ENCODE measurements around the gene MDFI. TPM values are rescaled to one million over a fixed set of nuclear protein-coding genes. Genes with fewer than 3 reads are reported as not detected.

MDFI gene
- polyA plus RNA-seq, 1 donor: 57.0 TPM

DNA sequence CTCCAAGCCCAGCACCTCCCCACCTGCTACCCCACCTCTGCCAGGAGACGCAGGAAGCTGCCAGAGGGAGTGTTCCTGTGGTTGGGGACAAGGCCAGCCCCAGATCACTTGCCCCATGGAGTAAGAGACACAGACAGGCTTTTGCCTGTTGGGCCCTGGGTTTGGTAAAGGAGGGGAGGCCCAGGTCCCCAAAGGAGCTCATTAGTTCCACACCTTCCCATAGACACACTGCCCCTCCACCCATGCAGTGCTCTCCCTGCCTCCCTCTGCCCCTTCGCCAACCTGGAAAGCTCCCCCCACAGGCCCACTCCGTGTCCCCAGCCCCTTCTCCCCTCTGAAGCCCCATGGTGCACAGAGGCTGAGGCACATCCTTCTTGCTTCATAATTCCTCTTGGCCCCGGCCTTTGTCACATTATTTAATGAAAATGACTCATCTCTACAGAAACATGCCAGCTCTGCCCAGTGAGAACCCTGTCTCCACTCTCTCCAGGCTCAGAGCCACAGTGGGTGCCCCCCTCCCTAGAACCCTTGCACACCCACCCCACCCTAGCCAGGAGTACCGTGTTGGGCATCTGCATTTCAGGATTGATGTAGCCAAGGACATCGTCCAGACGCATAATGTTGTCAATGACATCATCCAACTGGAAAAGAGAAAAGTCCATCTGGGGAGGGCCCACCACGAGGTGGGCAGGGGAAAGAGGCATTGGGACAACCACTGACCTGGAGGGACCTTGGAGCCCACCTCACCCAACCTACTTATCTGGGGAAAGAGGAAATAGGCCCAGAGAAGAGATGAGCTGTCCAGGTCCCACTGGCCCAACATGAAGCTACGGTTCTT lies 51.1 kb downstream of the MDFI start:
- no peak for DNase-seq

DNA sequence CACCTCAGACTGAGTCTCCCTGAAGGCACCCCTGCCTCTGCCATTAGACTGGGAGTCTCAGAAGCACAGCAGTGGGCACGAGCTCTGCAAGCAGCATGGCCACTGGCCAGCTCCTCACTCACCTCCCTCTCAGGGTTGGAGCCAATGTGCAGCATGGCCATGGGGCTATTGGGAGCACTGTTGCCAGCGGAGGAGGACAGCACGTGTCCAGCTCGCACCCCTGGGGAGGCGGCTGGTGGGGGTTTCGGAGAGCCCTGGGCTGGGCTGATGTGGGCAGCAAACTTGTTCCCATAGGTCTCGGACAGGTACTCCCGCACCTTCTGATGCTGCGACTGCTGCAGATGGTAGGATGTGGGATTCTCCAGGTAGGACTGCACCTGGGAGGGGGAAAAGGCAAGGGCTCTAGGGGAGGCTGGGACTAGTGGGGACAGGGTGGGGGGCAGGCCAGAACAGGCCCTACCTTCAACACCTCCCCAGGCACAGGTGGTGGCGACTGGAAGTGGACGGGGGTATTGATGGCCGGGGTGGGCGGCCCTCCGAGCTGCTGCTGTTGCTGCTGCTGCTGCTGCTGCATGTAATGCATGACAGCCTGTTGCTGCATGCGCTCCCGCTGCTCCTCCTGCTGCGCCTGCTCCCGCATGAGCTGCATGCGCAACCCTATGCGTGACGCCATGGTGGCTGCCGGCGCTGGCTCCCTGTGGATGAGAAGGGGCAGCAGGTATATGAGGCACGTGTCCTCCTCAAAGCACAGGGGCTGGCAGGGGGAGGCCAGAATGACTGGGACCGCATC lies 52.5 kb downstream of the MDFI start:
- no peak for DNase-seq

DNA sequence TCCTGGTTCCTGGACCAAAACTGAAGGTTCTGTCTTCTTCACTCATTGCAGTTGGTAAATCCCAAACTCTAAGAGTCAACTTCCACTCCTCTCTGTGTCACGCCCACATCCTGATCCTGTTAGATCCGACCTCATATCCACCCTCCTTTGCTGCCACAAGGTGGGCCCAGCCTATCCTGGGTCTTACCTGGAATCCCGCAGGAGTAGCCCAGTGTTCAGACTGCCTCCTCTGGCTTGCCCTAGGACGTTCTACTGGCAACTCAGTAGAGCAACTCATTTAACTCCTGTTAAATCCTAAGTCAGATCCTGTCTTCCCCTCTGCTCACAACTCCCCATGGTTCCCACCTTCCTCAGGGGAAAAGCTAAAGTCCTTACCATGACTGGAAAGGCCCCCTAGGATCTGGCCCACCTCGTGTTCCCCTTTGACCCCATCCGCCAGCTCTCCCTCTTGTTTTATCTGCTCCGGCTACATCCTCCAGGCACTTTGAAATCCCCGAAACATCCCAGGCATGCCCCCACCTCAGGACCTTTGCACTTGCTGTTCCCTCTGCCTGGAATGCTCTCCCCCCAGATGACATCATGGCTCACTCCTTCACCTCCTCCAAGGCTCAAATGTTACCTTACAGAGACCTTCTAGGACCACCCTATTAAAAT lies 53.3 kb downstream of the MDFI start:
- no peak for DNase-seq

DNA sequence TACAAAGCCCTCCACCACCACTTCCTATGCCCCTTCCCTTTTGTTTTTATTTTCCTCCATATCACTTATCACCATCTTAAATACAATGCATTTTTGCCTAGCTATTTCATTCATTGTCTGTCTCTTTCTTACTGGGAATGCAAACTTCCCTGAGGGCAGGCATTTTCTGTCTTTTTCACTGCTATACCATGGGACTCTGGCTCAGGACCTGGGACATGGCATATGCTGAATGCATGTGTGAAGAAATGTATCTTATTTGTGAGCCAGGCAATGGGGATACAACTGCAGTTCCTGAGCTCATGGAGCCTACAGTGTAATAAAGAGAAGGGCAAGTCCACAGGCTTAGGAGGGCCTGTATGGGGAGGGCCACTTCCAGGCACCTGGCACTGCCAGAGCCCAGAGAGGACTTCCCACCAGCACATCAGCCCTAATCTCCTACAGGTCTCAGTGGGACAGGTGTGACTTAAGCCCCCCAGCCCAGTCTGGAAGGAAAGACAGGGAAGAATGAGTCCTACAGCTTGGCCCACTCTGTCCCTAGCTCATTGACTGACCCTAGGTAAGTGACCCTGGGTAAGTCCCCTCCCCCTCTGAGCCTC lies 53.9 kb downstream of the MDFI start:
- no peak for DNase-seq

DNA sequence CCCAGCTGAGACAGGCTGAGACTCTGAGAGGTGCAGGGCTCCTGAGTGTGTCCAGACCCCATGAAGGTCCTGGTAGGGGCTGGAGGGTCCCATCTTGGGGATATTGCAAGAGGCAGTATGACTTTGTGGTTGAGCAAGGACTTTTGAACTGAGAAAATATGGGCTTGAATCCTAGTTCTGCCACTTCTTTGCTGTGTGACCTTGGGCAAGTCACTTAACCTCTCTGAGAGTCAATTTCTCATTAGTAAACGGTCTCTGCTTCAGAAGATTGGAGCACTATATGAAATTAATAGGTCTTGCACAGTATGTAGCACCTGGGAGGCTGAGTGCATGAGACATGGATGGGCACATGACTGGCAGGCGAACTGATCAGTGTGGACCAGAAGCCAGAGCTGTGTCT lies 54.5 kb downstream of the MDFI start:
- no peak for DNase-seq

DNA sequence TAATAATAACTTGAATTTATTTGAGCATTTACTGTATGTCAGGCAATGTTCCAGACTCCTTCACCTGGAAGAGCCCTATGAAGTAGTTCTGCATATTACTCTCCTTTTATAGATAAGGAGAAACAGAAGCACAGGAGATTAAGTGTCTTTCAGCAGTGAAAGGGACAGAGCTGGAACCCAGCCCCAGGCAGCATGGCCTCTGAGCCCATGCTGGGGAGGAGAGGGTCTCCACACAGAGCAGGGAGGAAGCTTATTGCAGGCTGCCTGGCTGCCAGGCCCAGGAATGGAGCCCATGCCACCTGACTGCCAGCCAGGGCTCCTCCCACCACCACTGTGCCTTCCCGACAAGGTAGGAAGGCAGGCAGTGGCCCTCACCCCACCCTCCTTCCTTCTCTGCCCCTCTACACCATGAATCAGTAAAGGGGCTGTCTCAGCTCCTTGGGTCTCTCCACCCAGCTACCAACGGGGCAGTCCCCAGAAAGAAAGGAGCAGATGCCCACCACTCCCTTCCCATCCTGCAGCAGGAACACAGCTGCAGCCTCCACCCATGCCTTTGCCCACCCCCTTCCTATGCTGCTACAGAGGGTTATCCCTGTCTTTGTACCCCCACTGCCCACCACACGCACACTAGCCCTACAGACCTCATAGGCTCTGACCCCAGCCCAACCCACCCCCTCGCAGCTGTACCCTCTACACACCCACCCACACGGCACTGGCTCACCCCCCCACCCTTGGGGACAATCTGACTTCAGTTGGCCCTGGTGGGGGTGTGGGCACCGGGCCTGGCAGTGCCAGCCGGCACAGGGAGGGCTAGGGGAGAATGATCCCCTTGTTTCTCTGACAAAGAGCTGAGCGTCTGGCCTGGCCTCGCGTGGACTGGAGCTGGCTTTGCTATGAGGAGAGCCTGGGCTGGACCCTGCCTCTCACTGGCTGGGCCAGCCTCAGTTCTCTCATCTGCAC lies 55.3 kb downstream of the MDFI start:
- DNase-seq: no peak

DNA sequence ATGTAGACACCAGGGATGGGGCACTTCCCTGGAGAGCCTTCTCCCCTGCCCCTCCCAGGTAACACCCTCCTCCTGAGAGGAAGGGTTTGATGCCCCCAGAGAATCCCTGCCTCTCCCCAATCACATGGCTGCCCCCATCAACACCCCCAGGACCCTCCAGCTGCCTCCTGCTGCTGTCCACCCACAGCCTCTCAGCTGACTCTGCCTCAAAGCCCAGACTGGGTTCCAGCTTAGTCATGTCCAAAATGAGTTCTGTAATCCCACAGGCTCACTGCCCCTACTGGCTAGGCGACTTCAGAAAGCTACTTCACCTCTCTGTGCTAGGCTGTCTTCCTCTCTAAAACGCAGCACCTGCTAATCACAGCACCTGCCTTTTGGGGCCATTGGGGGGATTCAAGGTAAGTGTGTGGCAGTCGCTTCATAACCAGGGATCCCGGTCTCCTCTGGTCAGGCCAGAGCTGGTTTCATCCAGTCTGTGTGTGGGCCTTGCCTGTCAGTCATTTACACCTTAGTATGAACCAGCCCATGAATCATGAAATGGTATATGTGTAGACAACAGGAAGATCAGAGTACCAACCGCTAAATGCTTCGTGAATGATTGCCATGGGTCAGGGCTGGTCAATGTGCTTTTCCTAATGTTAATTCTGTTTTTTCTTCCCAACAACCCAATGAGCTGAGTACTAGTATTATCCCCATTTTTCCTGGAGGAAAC lies 56.7 kb downstream of the MDFI start:
- DNase-seq: no peak

DNA sequence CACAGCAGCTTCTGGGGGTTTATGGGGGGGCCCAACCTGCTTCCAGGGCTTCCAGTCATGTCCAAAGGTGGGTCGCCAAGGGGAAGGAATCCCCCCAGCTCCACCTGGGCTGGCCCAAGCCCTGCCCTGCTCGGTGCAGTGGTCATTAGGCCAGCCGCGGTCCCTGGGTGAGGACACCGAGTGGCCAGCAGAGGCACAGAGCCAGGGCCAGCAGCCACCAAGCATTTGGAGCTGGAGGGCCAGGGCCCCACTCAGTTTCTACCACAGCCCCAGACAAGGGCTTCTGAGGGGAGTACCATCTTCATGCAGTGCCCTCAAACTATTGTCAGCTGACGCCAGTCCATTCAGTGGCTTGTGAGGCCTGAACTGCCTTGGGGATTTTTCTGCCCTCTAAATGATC lies 57.6 kb downstream of the MDFI start:
- no peak for DNase-seq

DNA sequence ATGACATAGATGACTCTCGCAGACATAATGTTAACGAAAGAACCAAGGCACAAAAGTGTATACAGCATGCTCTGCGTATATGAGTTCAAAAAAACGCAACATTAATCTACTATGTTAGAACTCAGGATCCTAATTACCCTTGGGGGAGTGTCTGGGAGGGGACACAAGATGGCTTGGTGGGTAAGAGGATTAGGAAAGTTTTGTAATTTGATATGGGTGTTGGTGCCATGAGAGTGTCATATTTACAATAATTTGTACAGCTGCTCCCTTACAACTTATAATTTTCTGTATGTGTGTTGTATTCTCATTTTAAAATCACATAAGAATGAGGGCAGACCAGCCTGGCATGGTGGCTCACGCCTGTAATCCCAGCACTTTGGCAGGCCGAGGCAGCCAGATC lies 58.5 kb downstream of the MDFI start:
- no peak for DNase-seq

DNA sequence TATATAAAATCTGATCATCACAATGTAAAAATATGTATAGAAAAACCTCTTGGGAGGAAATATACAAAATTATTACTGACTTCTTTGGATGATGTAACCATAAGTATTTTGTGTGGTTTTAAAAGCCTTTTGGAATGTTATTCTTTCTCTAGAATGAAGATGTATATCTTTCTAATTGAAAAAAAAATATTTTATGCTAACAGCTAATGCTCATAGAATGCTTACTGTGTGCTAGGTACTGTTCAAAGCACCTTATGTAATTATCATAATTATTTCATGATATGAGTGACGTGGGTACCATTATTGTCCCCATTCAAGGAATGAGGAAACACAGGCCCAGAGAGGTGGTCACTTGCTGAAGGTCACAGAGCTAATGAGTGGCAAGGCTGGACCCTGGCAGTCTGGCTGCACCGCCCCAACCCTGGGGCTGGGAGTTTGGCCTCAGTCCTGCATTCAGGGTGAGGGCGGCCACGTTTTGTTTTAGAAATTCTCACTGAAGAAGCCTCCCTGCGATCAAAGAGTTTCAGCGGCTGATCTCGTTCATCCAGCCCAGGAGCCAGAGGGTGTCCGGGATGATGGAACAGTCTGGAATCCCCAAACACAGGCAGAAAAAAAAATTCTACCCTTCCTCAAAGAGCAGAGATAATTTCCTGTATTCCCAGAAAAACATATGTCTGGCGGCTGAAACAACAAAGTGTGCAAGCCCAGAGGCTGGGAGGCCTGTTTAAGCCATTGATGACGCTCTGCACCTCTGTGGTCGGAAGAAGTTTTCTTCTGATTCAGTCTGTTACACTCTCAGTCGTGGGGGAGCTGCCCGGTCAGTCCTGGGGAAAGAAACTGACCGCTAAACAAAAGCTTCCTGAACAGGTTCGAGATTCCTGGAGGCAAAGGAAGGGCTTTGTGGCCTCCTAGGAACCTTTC lies 59.9 kb downstream of the MDFI start:
- peak; percentile 82 for DNase-seq

DNA sequence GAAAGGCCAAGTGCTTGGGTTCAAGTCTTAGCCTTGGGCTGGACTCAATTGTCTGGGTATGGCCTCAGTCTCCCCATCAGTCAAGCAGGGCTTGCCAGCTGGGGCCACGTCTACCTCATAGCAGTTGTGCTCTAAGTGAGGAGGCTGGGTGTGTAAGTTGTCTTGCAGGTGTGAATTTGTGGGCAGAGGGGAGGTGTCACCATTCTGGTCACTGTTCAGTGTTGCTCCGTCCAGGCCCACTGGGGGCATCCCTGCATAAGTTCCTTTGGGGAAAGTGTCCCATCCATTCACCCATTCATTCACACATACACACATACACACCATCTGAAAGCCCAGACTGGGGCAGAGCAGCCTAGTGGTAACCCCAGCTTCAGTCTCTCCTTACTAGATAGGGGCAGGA lies 60.8 kb downstream of the MDFI start:
- DNase-seq: no peak

DNA sequence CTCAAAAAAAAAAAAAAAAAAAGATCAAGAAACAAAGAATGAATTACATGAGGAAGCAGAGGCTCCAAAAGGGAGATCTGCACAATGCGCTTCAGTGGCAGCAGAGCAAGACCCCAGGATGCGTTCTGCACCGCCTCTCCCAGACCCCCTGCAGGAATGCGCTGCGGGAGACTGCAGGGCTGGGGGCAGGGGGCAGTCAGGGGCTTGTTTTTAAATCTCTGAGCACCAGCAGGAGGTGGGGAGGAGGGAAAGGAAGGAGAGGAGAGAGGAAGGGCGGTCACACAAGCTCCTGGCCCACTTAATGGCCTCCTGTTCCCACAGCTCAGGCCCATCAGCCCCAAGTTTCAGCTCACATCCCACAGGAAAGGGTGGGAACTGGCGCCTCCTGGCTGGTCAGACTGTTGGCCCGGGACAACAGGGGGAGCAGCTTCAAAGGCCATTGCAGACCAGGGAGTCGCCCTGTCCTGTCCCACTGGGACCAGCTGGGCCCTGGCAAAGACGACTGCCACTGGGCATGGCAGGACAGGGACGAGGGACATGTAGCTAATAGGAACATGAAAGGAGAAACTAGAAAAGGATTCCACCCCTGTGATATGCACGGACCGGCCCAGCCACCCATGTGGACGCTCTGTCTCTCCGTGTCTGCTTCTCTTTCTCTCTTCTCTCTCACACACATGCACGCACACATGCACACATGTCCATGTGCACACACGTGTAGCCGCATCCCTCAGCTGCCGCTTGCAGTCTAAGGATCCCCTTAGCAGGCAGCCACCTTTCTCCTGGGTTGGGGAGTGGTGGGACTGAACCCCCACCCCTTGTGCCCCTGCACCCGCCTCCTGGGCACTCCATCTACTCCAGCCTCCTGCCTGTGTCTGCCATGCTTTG lies 62.4 kb downstream of the MDFI start:
- DNase-seq: no peak

DNA sequence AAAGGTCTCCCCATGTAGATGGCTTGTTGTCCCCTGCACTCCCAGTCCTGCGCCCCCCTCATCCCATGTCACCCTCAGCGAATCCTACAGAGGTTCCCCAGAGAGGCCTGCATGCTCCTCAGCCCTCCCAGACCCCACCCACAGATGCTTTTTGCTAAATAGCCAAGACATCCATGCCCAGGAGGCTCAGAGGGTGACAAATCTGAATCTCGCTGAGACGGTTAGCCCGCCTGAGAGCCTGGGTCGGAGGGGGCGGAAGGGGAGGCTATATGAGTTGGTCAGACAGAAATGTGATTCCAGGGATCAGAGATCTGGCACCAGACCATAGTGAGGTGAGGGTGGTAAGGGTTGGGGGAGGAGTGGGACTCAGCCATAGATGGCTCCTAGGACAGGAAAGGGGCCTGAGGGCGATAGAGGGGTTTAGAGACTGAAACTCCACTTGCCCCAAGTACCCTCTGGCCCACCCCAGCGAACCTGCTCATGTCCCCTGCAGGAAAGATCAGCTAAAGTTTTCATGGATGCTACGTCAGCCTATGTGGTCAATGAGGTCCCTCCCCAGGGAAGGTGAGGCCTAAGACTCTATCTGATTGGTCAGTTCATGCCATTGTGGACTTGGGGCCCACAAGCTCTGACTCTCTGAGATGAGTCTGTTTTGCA lies 63.9 kb downstream of the MDFI start:
- no peak for DNase-seq

DNA sequence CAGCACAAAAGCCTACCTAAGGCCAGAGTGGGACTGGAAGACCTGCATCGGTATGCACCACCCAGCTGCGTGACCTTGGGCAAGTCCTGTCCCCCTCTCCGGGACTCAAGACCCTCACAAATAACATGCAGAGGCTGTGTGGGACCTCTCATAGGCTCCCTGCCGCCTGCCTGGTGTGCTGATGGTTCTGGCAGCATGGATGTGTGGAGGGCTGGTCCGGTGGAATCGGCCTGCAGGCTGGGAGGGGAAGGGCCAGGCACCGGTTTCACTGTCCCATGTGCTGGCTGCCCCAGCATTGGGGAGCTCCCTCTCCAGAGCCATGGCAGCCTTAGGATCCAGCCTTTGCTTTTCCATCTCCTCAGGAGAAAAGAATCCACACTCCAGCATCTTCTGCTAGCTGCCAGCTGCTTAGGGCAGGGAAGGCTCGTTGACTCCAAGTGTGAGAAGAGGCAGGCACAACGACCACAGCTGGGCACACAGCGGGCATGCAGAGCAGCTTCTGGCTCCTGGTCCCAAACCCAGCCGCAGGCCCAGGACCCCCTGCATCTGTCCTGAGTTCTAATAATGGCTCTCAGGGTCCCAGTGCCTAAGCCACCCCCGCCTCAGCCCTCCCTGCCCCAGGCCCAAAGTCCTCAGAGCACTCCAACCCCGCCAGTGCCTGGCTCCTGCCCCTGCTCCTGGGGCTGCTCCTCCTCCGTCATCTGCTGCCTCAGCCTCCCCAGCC lies 64.7 kb downstream of the MDFI start:
- no peak for DNase-seq
